Suprapubic skin (tissue), 4 donors: ENCODE measurements around the gene TBC1D13.

Experiments used
- CTCF ChIP-seq, 2 donors: fragments of 200-600 bp in 1 of 2; fragments of 450-650 bp in 1 of 2; sonication (generic) in 1 of 2; IDR thresholded peaks; one replicate each; pipeline ENCODE4 v1.5.1; 2016 to 2019; ENCODE audit warnings: antibody characterized with exemption in 2 of 2, mild to moderate bottlenecking in 1 of 2, moderate library complexity in 1 of 2
- EP300 ChIP-seq: sonication (generic); formaldehyde crosslinking; IDR thresholded peaks from one replicate; pipeline ENCODE4 v1.6.1; 2017; ENCODE audit warnings: antibody characterized with exemption
- POLR2A ChIP-seq, 2 donors: fragments of 450-650 bp; IDR thresholded peaks; one replicate each; pipeline ENCODE4 v1.6.1; 2017; ENCODE audit warnings: antibody characterized with exemption in 2 of 2, mild to moderate bottlenecking in 2 of 2, moderate library complexity in 2 of 2
- POLR2AphosphoS5 ChIP-seq, 3 donors: sonication (generic); formaldehyde crosslinking; IDR thresholded peaks; one replicate each; pipeline ENCODE4 v1.6.1; 2017; ENCODE audit warnings: antibody characterized with exemption in 3 of 3

DNA sequence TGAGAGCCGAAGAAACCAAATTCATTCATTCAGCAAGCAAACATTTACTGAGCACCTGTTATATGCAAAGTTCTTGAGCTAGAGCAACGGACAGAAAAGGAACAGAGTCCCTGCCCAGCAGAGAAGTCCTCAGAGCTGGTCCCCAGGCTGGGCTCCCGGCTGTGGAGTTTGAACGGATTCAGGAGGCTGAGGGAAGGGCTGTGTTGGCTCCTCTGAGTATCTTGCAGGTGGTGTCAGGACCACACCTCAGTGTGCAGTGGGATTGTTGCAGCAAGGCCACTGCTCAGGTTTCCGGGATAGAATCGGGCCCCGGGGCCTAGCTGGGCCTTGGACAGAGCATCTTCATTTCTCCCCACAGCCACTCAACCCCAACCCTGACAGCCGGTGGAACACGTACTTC lies 5.1 kb downstream of the TBC1D13 start:
- TF ChIP-seq EP300 (no peak), CTCF (IDR thresholded peaks at IDR 0.05) (no peak), POLR2A (IDR thresholded peaks at IDR 0.05) (no peak), POLR2AphosphoS5 (IDR thresholded peaks at IDR 0.05) (no peak)
